Mucosa of rectum (tissue), 2 donors: ENCODE results near the gene EML1.

ENCODE experiments used
- H3K27ac ChIP-seq, 2 donors: one replicate each; pipeline ENCODE4 v1.7.0; 2013; ENCODE audit warnings: inconsistent platforms in 2 of 2, low read depth in 2 of 2, low read length in 2 of 2
- H3K27me3 ChIP-seq, 2 donors: one replicate each; pipeline ENCODE4 v1.7.0; 2013; ENCODE audit warnings: low read length in 2 of 2; ENCODE audit not compliant: control insufficient read depth in 2 of 2, insufficient read depth in 2 of 2
- H3K36me3 ChIP-seq, 2 donors: one replicate each; pipeline ENCODE4 v1.7.0; 2013; ENCODE audit warnings: low read length in 2 of 2; ENCODE audit not compliant: control insufficient read depth in 2 of 2, insufficient read depth in 2 of 2
- H3K4me1 ChIP-seq, 2 donors: one replicate each; pipeline ENCODE4 v1.7.0; 2013; ENCODE audit warnings: low read length in 2 of 2, mild to moderate bottlenecking in 1 of 2; ENCODE audit not compliant: control insufficient read depth in 2 of 2, insufficient read depth in 2 of 2
- H3K4me3 ChIP-seq, 2 donors: one replicate each; pipeline ENCODE4 v1.7.0; 2013; ENCODE audit warnings: low read length in 2 of 2
- H3K9ac ChIP-seq, 2 donors: one replicate each; pipeline ENCODE4 v1.7.0; 2013; ENCODE audit warnings: low read length in 2 of 2, low read depth in 1 of 2, mild to moderate bottlenecking in 1 of 2
- H3K9me3 ChIP-seq, 2 donors: one replicate each; pipeline ENCODE4 v1.7.0; 2013; ENCODE audit warnings: low read length in 2 of 2; ENCODE audit not compliant: control insufficient read depth in 2 of 2
- donor health status: healthy.
- donor health status: Normal muscosa, but diverticular disease.

EML1 gene

DNA sequence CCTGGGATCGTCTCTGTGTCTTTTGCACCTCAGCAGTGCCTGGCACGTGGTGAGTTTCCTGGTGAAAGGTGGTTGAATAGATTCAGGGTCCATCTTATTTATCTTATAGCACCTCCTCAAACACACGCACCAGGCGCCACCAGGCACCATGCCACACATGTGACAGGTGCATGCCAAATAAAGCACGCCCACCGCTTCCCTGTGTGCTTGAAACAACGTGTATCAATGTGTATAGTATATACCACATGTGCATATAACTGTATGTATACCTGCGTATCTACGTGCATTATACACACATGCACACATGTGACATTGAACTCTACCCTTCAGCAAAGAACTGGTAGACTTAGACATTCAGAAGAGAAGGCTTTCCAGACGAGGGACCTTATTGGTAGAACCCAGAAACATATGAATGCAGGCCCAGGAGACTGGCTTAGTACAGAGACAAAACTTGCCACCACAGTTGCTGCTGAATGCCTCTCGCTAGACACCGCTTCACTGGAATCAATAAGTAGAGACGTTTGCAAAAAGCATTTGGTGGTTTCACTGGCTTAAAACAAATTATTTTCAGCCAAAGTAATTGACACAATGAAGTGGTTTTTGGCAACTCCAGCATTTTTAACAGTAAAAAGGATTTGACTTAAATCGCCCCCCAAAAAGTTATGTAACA lies 10.0 kb downstream of the EML1 start:
- Histone ChIP-seq H3K9ac (no peak overlapping the region), H3K4me3 (no peak overlapping the region), H3K4me1 (no peaks in the 10 kb centered on the region), H3K27ac (no peak overlapping the region), H3K27me3 (peaks cover 0 to 4% of the 10 kb centered on the region in 2 donors), H3K36me3 (no peaks in the 10 kb centered on the region), H3K9me3 (no peaks in the 10 kb centered on the region)

DNA sequence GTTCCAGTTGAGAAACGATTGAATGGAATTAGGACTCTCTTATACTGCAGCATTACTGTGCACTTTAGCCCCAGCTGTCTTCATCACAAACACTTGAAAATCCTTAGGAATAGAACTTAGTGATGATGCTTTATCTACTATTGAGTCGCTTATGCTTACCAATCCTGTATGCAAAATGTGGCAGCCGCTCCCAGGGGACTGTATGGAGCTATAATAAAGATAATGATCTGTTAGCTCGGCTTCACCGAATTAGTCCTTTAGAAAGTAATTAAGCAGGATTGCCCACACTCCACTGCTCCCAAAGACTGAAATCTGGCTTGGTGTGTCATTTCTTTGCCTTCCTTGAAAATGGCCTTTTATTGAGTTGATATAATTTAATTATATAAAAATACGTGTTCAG lies 10.6 kb downstream of the EML1 start:
- Histone ChIP-seq H3K9ac (no peak overlapping the region), H3K9me3 (no peaks in the 10 kb centered on the region), H3K4me3 (no peak overlapping the region), H3K4me1 (no peaks in the 10 kb centered on the region), H3K27ac (no peak overlapping the region), H3K36me3 (no peaks in the 10 kb centered on the region), H3K27me3 (peaks cover 0 to 4% of the 10 kb centered on the region in 2 donors)

DNA sequence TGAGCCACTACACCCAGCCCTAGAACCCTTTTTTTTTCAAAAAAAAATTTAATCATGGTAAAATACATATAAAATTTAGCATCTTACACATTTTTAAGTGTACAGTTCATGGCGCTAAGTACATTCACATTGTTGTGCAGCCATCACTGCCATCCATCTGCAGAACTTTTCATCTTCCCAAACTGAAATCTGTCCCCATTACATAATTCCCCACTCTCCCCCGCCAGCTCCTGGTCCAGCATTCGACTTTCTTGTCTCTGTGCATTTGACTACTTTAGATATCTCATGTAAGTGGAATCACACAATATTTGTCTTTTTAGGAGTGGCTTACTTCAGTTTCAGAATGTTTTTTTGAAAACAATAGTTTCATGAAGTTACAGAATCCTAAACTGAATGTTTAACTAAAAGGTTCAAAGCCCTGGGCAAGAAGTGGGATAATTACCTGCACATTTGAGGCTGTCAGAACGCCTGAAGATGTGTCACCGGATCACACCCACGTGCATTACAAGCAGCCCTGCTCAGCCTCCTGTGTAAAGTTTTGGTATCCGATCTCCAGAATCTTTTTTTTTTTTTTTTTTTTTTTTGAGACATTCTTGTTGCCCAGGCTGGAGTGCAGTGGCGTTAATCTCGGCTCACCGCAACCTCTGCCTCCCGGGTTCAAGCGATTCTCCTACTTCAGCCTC lies 12.7 kb downstream of the EML1 start:
- Histone ChIP-seq H3K9me3 (no peaks in the 10 kb centered on the region), H3K4me3 (no peak overlapping the region), H3K4me1 (no peaks in the 10 kb centered on the region), H3K27me3 (peaks cover 0 to 4% of the 10 kb centered on the region in 2 donors), H3K36me3 (no peaks in the 10 kb centered on the region), H3K9ac (no peak overlapping the region), H3K27ac (no peak overlapping the region)

DNA sequence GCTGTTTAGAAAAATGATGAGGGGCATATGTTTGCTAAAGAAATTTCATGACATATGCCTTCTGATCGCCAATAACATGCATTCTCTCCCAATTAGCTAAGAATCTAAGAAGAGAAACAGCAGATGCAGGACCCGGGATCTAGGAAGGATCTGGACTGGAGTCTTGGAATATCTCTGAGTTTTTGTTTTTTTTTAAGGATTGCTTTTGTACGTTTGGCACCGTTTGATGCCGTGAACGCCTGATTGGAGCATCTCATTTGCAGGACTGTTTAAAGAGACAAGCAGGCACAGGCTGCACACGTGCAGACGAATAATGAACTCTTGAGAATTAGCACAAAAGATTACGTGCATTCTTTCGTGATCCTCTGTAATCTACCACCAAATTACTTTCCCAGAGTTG lies 13.6 kb downstream of the EML1 start:
- H3K27me3 ChIP-seq: peaks cover 0 to 4% of the 10 kb centered on the region in 2 donors
- no peaks in the 10 kb centered on the region for H3K9me3 ChIP-seq
- H3K27ac ChIP-seq: no peak overlapping the region
- H3K4me3 ChIP-seq: no peak overlapping the region
- no peaks in the 10 kb centered on the region for H3K4me1 ChIP-seq
- H3K9ac ChIP-seq: no peak overlapping the region
- H3K36me3 ChIP-seq: no peaks in the 10 kb centered on the region

DNA sequence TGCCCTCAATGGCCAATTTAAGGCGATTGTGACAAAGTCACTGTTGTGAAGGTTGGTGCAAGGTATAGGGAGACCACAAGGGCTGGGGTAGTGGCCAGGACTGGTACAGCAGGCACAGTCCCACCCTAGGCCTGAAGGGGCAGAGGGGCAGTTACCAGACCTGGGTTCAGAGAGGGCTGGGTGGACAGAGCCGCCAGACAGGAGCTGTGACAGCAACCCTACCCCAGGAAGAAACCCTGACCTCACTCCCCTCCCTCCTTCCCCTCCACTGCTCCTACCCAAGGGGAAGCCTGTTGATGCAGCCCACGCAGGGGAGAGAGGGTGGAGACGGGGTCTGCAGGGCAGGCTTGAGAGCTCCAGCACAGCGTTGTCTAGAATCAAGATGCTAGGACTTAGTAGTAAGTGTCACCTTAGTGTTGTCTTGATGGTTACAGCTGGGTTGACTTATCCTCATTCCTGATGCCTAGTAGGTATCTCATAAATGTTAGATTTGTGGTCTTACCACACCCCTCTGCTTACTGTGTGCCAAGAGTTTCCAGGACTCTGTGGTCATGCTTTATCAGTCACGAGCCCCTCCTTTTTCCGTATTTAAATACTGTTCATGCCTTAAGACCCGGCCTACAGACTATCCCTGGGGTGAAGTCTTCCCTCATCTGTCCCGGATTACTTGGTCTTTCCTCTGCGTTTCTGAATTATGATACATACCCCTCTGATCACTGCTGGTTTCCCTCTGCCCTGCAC lies 14.4 kb downstream of the EML1 start:
- H3K4me1 ChIP-seq: no peaks in the 10 kb centered on the region
- no peak overlapping the region for H3K27ac ChIP-seq
- no peaks in the 10 kb centered on the region for H3K36me3 ChIP-seq
- H3K4me3 ChIP-seq: no peak overlapping the region
- no peaks in the 10 kb centered on the region for H3K9me3 ChIP-seq
- peaks cover 0 to 4% of the 10 kb centered on the region in 2 donors for H3K27me3 ChIP-seq
- H3K9ac ChIP-seq: no peak overlapping the region

DNA sequence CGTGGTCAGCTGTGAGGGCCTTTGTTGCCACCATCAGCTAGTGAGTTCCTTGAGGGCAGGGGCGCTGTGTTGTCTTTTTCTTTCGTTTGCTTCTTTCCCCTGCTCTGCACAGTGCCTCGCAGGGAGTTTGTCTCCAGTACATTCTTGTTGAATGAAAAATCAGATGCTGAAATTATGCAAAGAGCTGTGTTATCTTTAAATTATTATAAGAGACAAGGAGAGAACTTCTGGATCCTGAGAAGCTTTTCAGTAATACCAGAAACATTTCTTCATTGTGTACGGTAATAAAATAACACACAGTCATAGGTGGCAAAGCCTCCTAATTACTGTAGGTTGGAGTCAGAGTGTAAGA lies 14.9 kb downstream of the EML1 start:
- Histone ChIP-seq H3K9ac (no peak overlapping the region), H3K27ac (no peak overlapping the region), H3K4me3 (no peak overlapping the region), H3K36me3 (no peaks in the 10 kb centered on the region), H3K27me3 (peaks cover 0 to 2% of the 10 kb centered on the region in 2 donors), H3K9me3 (no peaks in the 10 kb centered on the region), H3K4me1 (no peaks in the 10 kb centered on the region)

DNA sequence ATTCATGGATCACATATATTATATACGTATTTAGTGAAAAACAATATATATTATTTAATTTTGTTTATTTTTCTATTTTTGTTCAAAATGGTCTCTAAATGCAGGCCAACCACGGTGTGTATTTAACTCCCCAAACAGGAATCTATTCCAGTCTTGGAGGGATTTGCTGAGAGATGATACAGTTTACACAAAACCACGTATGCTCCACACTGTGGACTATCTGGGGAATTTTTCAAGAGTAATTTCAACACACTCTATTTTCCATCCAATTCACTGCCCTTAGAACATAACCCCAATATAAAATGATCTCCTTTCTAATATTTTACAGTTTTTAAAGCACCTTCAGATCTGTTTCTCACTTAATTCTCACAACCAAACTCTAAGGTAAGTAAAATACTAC lies 15.3 kb downstream of the EML1 start:
- no peaks in the 10 kb centered on the region for H3K27me3 ChIP-seq
- H3K4me3 ChIP-seq: no peak overlapping the region
- no peaks in the 10 kb centered on the region for H3K36me3 ChIP-seq
- H3K4me1 ChIP-seq: no peaks in the 10 kb centered on the region
- no peaks in the 10 kb centered on the region for H3K9me3 ChIP-seq
- no peak overlapping the region for H3K9ac ChIP-seq
- no peak overlapping the region for H3K27ac ChIP-seq

DNA sequence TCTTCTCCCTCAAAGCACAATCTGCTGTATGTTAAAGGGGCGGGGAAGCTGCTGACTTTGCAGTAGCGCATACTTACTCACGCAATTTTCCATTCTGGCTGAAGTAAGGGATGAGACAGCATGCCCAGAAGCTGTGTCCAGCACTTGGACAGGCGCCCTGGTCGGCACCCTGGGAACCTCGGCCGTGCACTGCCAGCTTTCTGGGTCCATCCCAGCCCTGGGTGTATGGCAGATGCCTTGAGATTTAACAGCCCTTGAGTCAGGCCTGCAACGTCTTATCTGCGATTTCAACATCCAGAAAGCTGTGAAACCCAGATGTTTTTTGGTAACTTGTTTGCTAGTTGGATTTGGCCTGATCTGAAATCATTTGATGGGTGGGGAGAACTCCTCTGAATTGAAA lies 16.1 kb downstream of the EML1 start:
- H3K4me3 ChIP-seq: no peak overlapping the region
- H3K4me1 ChIP-seq: no peaks in the 10 kb centered on the region
- H3K9me3 ChIP-seq: no peaks in the 10 kb centered on the region
- H3K36me3 ChIP-seq: no peaks in the 10 kb centered on the region
- no peak overlapping the region for H3K27ac ChIP-seq
- no peak overlapping the region for H3K9ac ChIP-seq
- H3K27me3 ChIP-seq: no peaks in the 10 kb centered on the region

DNA sequence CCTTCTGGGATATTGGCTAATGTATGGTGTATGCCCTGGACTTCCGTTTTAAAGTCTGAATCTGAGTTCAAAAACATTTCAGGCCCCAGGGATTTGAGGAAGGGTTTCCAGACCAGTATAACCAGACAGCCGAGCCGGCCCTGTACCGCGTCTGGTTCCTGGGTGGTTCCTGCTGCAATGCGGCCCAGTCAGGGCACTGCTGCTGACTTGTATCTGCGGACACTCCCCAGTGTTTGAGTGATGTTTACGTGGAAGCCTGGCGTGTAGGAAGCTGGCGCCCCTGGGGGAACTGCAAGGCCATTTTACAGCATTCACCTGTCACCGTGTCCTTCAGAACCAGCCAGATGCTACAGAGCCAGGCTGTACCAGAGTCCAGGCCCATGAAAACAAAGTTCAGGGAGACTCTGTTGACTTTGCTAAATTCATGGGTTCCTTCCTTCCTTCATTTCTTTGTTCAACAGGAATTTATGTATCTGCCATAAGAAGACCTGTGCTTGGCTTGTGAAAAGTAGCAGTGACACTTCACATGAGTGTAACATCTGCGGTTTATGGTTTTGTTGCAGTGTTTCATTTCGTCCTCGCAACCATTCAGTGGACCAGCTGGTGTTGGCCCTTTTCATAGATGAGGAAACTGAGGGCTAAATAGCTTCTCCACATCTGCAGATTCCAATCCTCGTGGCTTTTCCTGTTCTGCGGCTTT lies 16.8 kb downstream of the EML1 start:
- peak overlapping the region in 1 of 2 donors; percentile 7 for H3K9ac ChIP-seq
- H3K36me3 ChIP-seq: no peaks in the 10 kb centered on the region
- no peaks in the 10 kb centered on the region for H3K4me1 ChIP-seq
- H3K9me3 ChIP-seq: no peaks in the 10 kb centered on the region
- H3K4me3 ChIP-seq: no peak overlapping the region
- no peaks in the 10 kb centered on the region for H3K27me3 ChIP-seq
- H3K27ac ChIP-seq: no peak overlapping the region

DNA sequence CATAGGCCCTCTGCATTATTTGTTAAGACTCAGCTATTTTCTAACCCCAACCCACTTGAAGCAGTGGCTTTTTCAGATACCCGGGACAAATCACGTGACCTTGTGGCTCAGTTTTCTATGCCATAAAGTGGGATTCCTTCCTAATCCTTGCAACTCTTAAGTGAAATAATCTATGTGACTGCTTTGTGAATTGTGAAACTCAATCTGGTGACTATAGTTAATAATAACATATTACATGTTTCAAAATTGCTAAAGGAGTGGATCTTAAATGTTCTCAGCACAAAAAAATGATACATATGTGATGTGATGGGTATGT lies 17.3 kb downstream of the EML1 start:
- Histone ChIP-seq H3K9me3 (no peaks in the 10 kb centered on the region), H3K27ac (no peak overlapping the region), H3K4me1 (no peaks in the 10 kb centered on the region)

More for the DNA sequence above, 17.3 kb downstream of the EML1 start:
- H3K36me3 ChIP-seq: no peaks in the 10 kb centered on the region
- H3K27me3 ChIP-seq: no peaks in the 10 kb centered on the region
- no peak overlapping the region for H3K9ac ChIP-seq
- H3K4me3 ChIP-seq: no peak overlapping the region
